ENCODE results near the gene NIPBL. TPM values are rescaled to one million over a fixed set of nuclear protein-coding genes. Genes with fewer than 3 reads are reported as not detected.

The NIPBL gene
- total RNA-seq, 1 experiment from 2014 or later: 61.3 TPM

GRCh38 chr5:36957953-36958537, 81.5 kb downstream of the NIPBL start:
- no peaks in the 10 kb centered on the region for H3K4me1 ChIP-seq (ENCODE audit: insufficient read depth, low read length)
- no peak overlapping the region for H3K56ac ChIP-seq (ENCODE audit: insufficient read length, low read depth, low read length)
- H4K8ac ChIP-seq (replicated peaks; ENCODE audit: insufficient read length, low read depth, low read length): no peak overlapping the region
- DNase-seq: no peak
- H2BK12ac ChIP-seq (ENCODE audit: insufficient read length, low read depth, low read length): no peak overlapping the region
- Mint-ChIP-seq H3K4me1 (no peaks in the 10 kb centered on the region), H3K27ac (no peak overlapping the region), H3K4me3 (no peak overlapping the region), H3K36me3 (ENCODE audit: insufficient read depth in 1 of 3, low read depth in 3 of 3) (peaks cover 9 to 29% (median 28%) of the 10 kb centered on the region in 3 experiments; a peak in 5 of 7 replicates), H3K27me3 (ENCODE audit: low read depth) (no peaks in the 10 kb centered on the region), H3K9me3 (no peaks in the 10 kb centered on the region)
- H3K9ac ChIP-seq (ENCODE audit: extremely low read depth, insufficient read length, low read length): no peak overlapping the region
- no peak overlapping the region for H3K14ac ChIP-seq (ENCODE audit: insufficient read depth, low read length)
- H4K20me1 ChIP-seq (ENCODE audit: control insufficient read depth, insufficient read depth, insufficient read length): no peaks in the 10 kb centered on the region
- H2BK20ac ChIP-seq (ENCODE audit: low read depth, low read length, poor library complexity, severe bottlenecking): no peak overlapping the region
- no peak overlapping the region for H4K91ac ChIP-seq (ENCODE audit: insufficient read length, low read depth, low read length)
- H3K79me1 ChIP-seq (ENCODE audit: insufficient read depth, low read depth, low read length, poor library complexity, severe bottlenecking): no peaks in the 10 kb centered on the region
- H3K4me2 ChIP-seq (ENCODE audit: insufficient read depth, insufficient read length, low read length): no peak overlapping the region
- no peak overlapping the region for H2AFZ ChIP-seq (ENCODE audit: low read length)
- H3K27ac ChIP-seq (ENCODE audit: insufficient read length, low read depth, low read length): no peak overlapping the region
- H3K4ac ChIP-seq (ENCODE audit: low read depth, low read length): no peak overlapping the region
- H3K79me2 ChIP-seq (ENCODE audit: insufficient read depth, low read length): no peaks in the 10 kb centered on the region
- H3K23me2 ChIP-seq (ENCODE audit: insufficient read length, low read depth, low read length, poor library complexity, severe bottlenecking): no peaks in the 10 kb centered on the region
- H3K18ac ChIP-seq (ENCODE audit: insufficient read length, low read depth, low read length): no peak overlapping the region
- H3K27me3 ChIP-seq (ENCODE audit: insufficient read depth, low read length): no peaks in the 10 kb centered on the region
- H2BK120ac ChIP-seq (ENCODE audit: low read depth, low read length, poor library complexity, severe bottlenecking): no peak overlapping the region
- H3T11ph ChIP-seq (ENCODE audit: low read length): no peak overlapping the region
- no peak overlapping the region for H2AK5ac ChIP-seq (ENCODE audit: insufficient read length, low read length)
- no peak overlapping the region for H3K23ac ChIP-seq (ENCODE audit: insufficient read length, low read depth, low read length)
- H2BK5ac ChIP-seq (ENCODE audit: insufficient read length, low read length): no peak overlapping the region
- no peak overlapping the region for H2BK15ac ChIP-seq (ENCODE audit: low read depth, low read length)
- WGBS (ENCODE audit: extremely low coverage, insufficient read length, low lambda C conversion rate): no CpG with 5 or more reads among the region's 3 CpGs
- no peak overlapping the region for H4K5ac ChIP-seq (ENCODE audit: insufficient read length, low read depth, low read length)
- TF ChIP-seq, protein P1, sequence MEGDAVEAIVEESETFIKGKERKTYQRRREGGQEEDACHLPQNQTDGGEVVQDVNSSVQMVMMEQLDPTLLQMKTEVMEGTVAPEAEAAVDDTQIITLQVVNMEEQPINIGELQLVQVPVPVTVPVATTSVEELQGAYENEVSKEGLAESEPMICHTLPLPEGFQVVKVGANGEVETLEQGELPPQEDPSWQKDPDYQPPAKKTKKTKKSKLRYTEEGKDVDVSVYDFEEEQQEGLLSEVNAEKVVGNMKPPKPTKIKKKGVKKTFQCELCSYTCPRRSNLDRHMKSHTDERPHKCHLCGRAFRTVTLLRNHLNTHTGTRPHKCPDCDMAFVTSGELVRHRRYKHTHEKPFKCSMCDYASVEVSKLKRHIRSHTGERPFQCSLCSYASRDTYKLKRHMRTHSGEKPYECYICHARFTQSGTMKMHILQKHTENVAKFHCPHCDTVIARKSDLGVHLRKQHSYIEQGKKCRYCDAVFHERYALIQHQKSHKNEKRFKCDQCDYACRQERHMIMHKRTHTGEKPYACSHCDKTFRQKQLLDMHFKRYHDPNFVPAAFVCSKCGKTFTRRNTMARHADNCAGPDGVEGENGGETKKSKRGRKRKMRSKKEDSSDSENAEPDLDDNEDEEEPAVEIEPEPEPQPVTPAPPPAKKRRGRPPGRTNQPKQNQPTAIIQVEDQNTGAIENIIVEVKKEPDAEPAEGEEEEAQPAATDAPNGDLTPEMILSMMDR (conservative IDR thresholded peaks at IDR 0.05): no peak
- H3K9me3 ChIP-seq (ENCODE audit: control insufficient read depth, low read depth, low read length): no peaks in the 10 kb centered on the region

Measured in H9 (cell line).